Spleen (tissue), 11 donors: ENCODE data around the gene MPST. TPM values are rescaled to one million over a fixed set of nuclear protein-coding genes. Genes with fewer than 3 reads are reported as not detected.

Experiments used
- DNase-seq: peaks from one replicate; pipeline ENCODE4 v3.0.0-alpha.2; 2020
- H3K27ac ChIP-seq, 8 donors: fragments of 200-600 bp; sonication (generic) in 7 of 8; 1 replicate in 4 of 8; 2 replicates in 4 of 8; pipeline versions ENCODE4 v1.5.0 to v1.8.0; 2016 to 2021; ENCODE audit warnings: inconsistent platforms in 4 of 8, mild to moderate bottlenecking in 4 of 8, moderate library complexity in 1 of 8
- H3K27me3 ChIP-seq, 7 donors: fragments of 200-600 bp; sonication (generic) in 6 of 7; replicated peaks in 1 of 7; 1 replicate in 4 of 7; 2 replicates in 3 of 7; pipeline versions ENCODE4 v1.5.0 to v1.8.0; 2016 to 2021; ENCODE audit warnings: inconsistent platforms in 3 of 7, mild to moderate bottlenecking in 1 of 7
- H3K36me3 ChIP-seq, 6 donors: fragments of 200-600 bp; sonication (generic) in 5 of 6; 1 replicate in 4 of 6; 2 replicates in 2 of 6; pipeline versions ENCODE4 v1.5.0 to v1.8.0; 2016 to 2021; ENCODE audit warnings: inconsistent platforms in 2 of 6
- H3K4me1 ChIP-seq, 6 donors: fragments of 200-600 bp; sonication (generic) in 5 of 6; 1 replicate in 3 of 6; 2 replicates in 3 of 6; pipeline versions ENCODE4 v1.5.0 to v1.8.0; 2016 to 2021; ENCODE audit warnings: inconsistent platforms in 3 of 6
- H3K4me3 ChIP-seq, 8 donors: fragments of 200-600 bp; sonication (generic) in 7 of 8; 1 replicate in 4 of 8; 2 replicates in 4 of 8; pipeline versions ENCODE4 v1.5.0 to v1.8.0; 2016 to 2021; ENCODE audit warnings: inconsistent platforms in 4 of 8, mild to moderate bottlenecking in 4 of 8, moderate library complexity in 2 of 8
- H3K9me3 ChIP-seq, 8 donors: fragments of 200-600 bp; sonication (generic) in 7 of 8; 1 replicate in 4 of 8; 2 replicates in 4 of 8; pipeline versions ENCODE4 v1.5.0 to v1.8.0; 2016 to 2021; ENCODE audit warnings: inconsistent platforms in 4 of 8
- POLR2A ChIP-seq, 3 donors: fragments of 450-650 bp; IDR thresholded peaks; one replicate each; pipeline ENCODE4 v1.5.1; 2017; ENCODE audit warnings: antibody characterized with exemption in 3 of 3, mild to moderate bottlenecking in 1 of 3
- POLR2AphosphoS5 ChIP-seq, 3 donors: sonication (generic); formaldehyde crosslinking; IDR thresholded peaks; one replicate each; pipeline ENCODE4 v1.5.1; 2017; ENCODE audit warnings: antibody characterized with exemption in 3 of 3
- WGBS, 5 donors: extraction: QIAGEN DNeasy Blood & Tissue Kit in 3 of 5; methylation state at CpG; one replicate each; pipeline versions ENCODE4 v1.1.5 to v1.1.7; 2013 to 2018; 5-methylcytosine and 5-hydroxymethylcytosine counted together
- intact Hi-C: fragments of 100-400 bp; cut with DNase I; formaldehyde crosslinking; loops from one replicate; pipeline ENCODE4 v1.15.0; 2023; ENCODE audit warnings: low total_unique reads
- polyA plus RNA-seq, 3 donors: library from polyadenylated mRNA; stranded (reverse); fragments of 200-250 nt; gene quantifications; one replicate each; pipeline ENCODE4 v1.2.1, GENCODE V29; 2013
- total RNA-seq, 7 donors: library from RNA; depleted of rRNA in 3 of 7; stranded (reverse); fragments of >200 nt in 3 of 7; fragmentation: NEBNext Ultra II Directional in 4 of 7; extraction: Animal tissue kit (Norgen Biotek cat#: 25700) in 4 of 7; gene quantifications; one replicate each; pipeline versions ENCODE4 v1.1.0 to v1.2.1, GENCODE V29; 2016 to 2021
- TF ChIP-seq, protein P1 (sequence below), 11 experiments: fragments of 200-600 bp in 7 of 11; fragments of 450-650 bp in 4 of 11; sonication (generic) in 4 of 11; IDR thresholded peaks in 8 of 11; conservative IDR thresholded peaks in 3 of 11; 1 replicate in 7 of 11; 2 replicates in 4 of 11; pipeline versions ENCODE4 v1.4.0 to v1.8.0; 2016 to 2021; ENCODE audit warnings: antibody characterized with exemption in 11 of 11, inconsistent platforms in 4 of 11, mild to moderate bottlenecking in 1 of 11
- donor health status: healthy with polysubstance abuse.
- donor health status: DM: no; HTN: no; CAD: no; lungs with moderate emphysema.
- donor health status: DM: no; HTN: no; CAD: no.
- donor health status: Bipolar disorder and iron deficiency.
- donor health status: healthy.
- donor health status: DM: no; HTN: no; CAD: no.
- donor health status: DM: yes; HTN: yes; CAD: no.

The MPST gene
- total and polyA plus RNA-seq, 10 donors: 13.9 to 44.8 (median 29.9) TPM

DNA sequence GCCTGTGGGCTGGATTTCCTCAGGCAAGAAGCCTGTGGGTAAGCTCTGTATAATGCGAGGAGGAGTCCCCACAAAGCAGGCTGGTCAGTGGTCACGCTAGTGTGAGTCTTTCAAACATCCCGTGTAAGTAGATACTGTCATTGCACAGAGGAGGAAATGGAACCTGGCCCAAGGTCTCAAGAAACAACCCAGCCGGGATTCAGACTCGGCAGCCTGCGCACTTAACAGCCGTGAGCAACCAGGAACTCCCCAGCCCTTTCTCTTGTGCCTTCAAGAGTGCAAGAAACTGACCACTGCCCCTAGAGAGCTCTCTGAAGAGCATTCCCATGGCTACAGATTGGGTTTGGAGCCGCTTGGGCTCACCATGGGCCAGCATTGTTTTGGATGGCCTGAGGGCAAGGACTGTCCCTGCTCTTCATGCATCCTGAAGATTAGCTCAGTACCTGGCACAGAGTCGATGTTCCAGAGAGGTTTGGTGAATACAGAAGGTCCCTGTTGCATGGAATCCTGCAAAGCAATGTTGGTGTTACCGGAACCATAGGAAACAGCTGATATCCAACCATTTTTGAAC lies 6.0 kb downstream of the MPST start:
- TF ChIP-seq POLR2AphosphoS5 (IDR thresholded peaks at IDR 0.05): no peak
- TF ChIP-seq POLR2A (IDR thresholded peaks at IDR 0.05): no peak
- TF ChIP-seq, protein P1, sequence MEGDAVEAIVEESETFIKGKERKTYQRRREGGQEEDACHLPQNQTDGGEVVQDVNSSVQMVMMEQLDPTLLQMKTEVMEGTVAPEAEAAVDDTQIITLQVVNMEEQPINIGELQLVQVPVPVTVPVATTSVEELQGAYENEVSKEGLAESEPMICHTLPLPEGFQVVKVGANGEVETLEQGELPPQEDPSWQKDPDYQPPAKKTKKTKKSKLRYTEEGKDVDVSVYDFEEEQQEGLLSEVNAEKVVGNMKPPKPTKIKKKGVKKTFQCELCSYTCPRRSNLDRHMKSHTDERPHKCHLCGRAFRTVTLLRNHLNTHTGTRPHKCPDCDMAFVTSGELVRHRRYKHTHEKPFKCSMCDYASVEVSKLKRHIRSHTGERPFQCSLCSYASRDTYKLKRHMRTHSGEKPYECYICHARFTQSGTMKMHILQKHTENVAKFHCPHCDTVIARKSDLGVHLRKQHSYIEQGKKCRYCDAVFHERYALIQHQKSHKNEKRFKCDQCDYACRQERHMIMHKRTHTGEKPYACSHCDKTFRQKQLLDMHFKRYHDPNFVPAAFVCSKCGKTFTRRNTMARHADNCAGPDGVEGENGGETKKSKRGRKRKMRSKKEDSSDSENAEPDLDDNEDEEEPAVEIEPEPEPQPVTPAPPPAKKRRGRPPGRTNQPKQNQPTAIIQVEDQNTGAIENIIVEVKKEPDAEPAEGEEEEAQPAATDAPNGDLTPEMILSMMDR (IDR thresholded peaks at IDR 0.05 in 8 of 11, conservative IDR thresholded peaks at IDR 0.05 in 3 of 11): no peak
- Histone ChIP-seq H3K27me3 (no peaks in the 10 kb centered on the region), H3K4me3 (no peak overlapping the region), H3K36me3 (peaks cover 0 to 67% (median 18%) of the 10 kb centered on the region in 6 donors), H3K4me1 (peaks cover 0 to 34% (median 19%) of the 10 kb centered on the region in 6 donors), H3K27ac (no peak overlapping the region), H3K9me3 (no peaks in the 10 kb centered on the region)
- intact Hi-C loops: no loop called here
- no peak for DNase-seq
- 72 to 89% (median 82%) methylated on average over 8 to 10 of the region's 10 CpGs for WGBS, 5 donors

DNA sequence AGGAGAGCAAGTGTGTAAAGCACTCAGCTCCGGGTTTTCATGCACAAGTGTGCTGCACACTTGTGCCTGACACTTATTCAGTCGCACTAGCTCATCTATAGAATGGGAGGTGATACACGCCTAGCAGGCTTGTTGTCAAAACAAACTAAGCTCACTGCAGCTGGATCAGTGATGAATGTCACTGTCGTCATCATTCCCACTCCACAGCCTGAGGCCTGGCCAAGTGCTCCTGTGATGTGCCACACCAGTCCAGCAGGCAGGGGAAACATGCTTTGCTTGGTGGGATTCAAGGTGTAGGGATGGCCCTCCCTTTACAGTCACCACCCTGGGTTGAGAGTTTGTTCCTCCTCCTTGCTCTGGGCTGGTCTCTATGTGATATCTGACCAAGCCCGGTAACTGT lies 6.8 kb downstream of the MPST start:
- WGBS, 5 donors: 86 to 96% (median 95%) methylated on average over 4 to 5 of the region's 5 CpGs
- Histone ChIP-seq H3K27me3 (no peaks in the 10 kb centered on the region), H3K27ac (no peak overlapping the region), H3K9me3 (no peaks in the 10 kb centered on the region), H3K36me3 (peaks cover 0 to 69% (median 18%) of the 10 kb centered on the region in 6 donors), H3K4me1 (peaks cover 0 to 26% (median 13%) of the 10 kb centered on the region in 6 donors), H3K4me3 (no peak overlapping the region)
- TF ChIP-seq POLR2AphosphoS5 (IDR thresholded peaks at IDR 0.05) (no peak), POLR2A (IDR thresholded peaks at IDR 0.05) (no peak)
- TF ChIP-seq, protein P1 (IDR thresholded peaks at IDR 0.05 in 8 of 11, conservative IDR thresholded peaks at IDR 0.05 in 3 of 11): no peak
- intact Hi-C loops: no loop called here
- no peak for DNase-seq

DNA sequence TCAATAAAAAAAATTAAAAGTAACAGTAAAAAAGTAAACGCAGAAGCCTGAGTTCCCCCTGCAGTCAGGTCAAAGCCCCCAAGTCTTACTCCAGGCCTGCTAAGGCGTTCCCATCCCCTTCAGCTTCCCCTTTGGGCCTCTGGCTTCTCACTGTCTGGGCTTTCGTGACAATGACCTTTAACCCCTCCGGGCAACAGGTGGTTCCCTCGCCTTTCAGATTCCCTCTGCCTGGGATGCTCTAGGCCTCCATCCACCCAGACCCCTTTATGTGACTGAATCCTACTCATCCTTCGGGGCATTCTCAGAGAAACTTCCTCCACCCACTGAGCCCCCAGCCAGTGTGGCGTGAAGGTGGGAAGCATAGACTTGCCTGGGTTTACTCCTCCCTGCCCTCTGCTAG lies 8.0 kb downstream of the MPST start:
- 92 to 97% (median 93%) methylated on average over 7 of the region's 7 CpGs for WGBS, 5 donors
- peaks cover 0 to 69% (median 18%) of the 10 kb centered on the region in 6 donors for H3K36me3 ChIP-seq
- intact Hi-C loops: no loop called here

More for the DNA sequence above, 8.0 kb downstream of the MPST start:
- DNase-seq: no peak
- Histone ChIP-seq H3K9me3 (no peaks in the 10 kb centered on the region), H3K27ac (no peak overlapping the region), H3K27me3 (no peaks in the 10 kb centered on the region), H3K4me3 (no peak overlapping the region), H3K4me1 (peaks cover 0 to 27% (median 6%) of the 10 kb centered on the region in 6 donors)
- TF ChIP-seq POLR2AphosphoS5 (IDR thresholded peaks at IDR 0.05): no peak
- no peak for TF ChIP-seq POLR2A (IDR thresholded peaks at IDR 0.05)
- TF ChIP-seq, protein P1 (IDR thresholded peaks at IDR 0.05 in 8 of 11, conservative IDR thresholded peaks at IDR 0.05 in 3 of 11): no peak
